GM19240 (cell line): ENCODE data around the gene FOSL2.

Experiments used
- DNase-seq: peaks from one replicate; pipeline ENCODE4 v3.0.0; 2011; ENCODE audit warnings: low spot score; ENCODE audit not compliant: insufficient read length

The FOSL2 gene

GRCh38 chr2:28374331-28374730 is 18.3 kb upstream of the FOSL2 start:
- DNase-seq: no peak

- DNase-seq: no peak
Measured at GRCh38 chr2:28375236-28375635, 17.4 kb upstream of the FOSL2 start.

- no peak for DNase-seq
Measured at GRCh38 chr2:28375742-28376631, 16.7 kb upstream of the FOSL2 start.

- DNase-seq: no peak
Measured at GRCh38 chr2:28377195-28377816, 15.4 kb upstream of the FOSL2 start.

GRCh38 chr2:28377984-28378678 is 14.5 kb upstream of the FOSL2 start:
- no peak for DNase-seq

GRCh38 chr2:28378679-28379584 is 13.7 kb upstream of the FOSL2 start:
- no peak for DNase-seq

GRCh38 chr2:28380219-28380618 is 12.4 kb upstream of the FOSL2 start:
- DNase-seq: no peak

- DNase-seq: no peak
Measured at GRCh38 chr2:28381225-28382180, 11.2 kb upstream of the FOSL2 start.

- no peak for DNase-seq
Measured at GRCh38 chr2:28382755-28383154, 9.9 kb upstream of the FOSL2 start.

GRCh38 chr2:28387082-28387960 is 5.3 kb upstream of the FOSL2 start:
- DNase-seq: no peak

- DNase-seq: no peak
Measured at GRCh38 chr2:28389399-28390240, 3.0 kb upstream of the FOSL2 start.

GRCh38 chr2:28390241-28390745 is 2.4 kb upstream of the FOSL2 start:
- DNase-seq: peak; percentile 70

GRCh38 chr2:28390746-28391563 is 1.7 kb upstream of the FOSL2 start:
- DNase-seq: no peak

GRCh38 chr2:28391564-28392296 is 928 bp upstream of the FOSL2 start:
- no peak for DNase-seq

GRCh38 chr2:28393114-28393836 is 617 bp downstream of the FOSL2 start:
- DNase-seq: no peak
